HG03039 (cell line): ENCODE measurements around the gene MAP3K9.
"Not testable (repeated sequence)": the region's sequence is repeated elsewhere in the genome, so short reads cannot be mapped to it uniquely, and the experiment has no call there.

ENCODE experiments used
- ATAC-seq: cut with Tn5 transposase; IDR thresholded peaks from one replicate; pipeline ENCODE4 v1.9.1; 2021; ENCODE audit warnings: mild to moderate bottlenecking, moderate library complexity; ENCODE audit not compliant: unreplicated experiment

Gene MAP3K9

GRCh38 chr14:70809225-70810219 is at the start of gene MAP3K9:
Gene MAP3K9, minus strand, starts transcription at chr14:70809513. Its CDS starts 342 bp downstream, at chr14:70809171.
- peak; percentile 80 for ATAC-seq

GRCh38 chr14:70858641-70859040 is 49.3 kb upstream of the MAP3K9 start:
- no peak for ATAC-seq

- no peak for ATAC-seq
Measured at GRCh38 chr14:70857496-70857890, 48.2 kb upstream of the MAP3K9 start.

GRCh38 chr14:70856851-70857495 is 47.7 kb upstream of the MAP3K9 start:
- ATAC-seq = no peak

- ATAC-seq = no peak
Measured at GRCh38 chr14:70855486-70855885, 46.2 kb upstream of the MAP3K9 start.

- not testable (repeated sequence) for ATAC-seq
Measured at GRCh38 chr14:70853658-70854057, 44.3 kb upstream of the MAP3K9 start.

- no peak for ATAC-seq
Measured at GRCh38 chr14:70847406-70848090, 38.2 kb upstream of the MAP3K9 start.

GRCh38 chr14:70845601-70846000 is 36.3 kb upstream of the MAP3K9 start:
- no peak for ATAC-seq

GRCh38 chr14:70842851-70843462 is 33.6 kb upstream of the MAP3K9 start:
- no peak for ATAC-seq

- ATAC-seq = no peak
Measured at GRCh38 chr14:70838076-70838475, 28.8 kb upstream of the MAP3K9 start.

- no peak for ATAC-seq
Measured at GRCh38 chr14:70836946-70837345, 27.6 kb upstream of the MAP3K9 start.

- no peak for ATAC-seq
Measured at GRCh38 chr14:70833884-70834283, 24.6 kb upstream of the MAP3K9 start.

- no peak for ATAC-seq
Measured at GRCh38 chr14:70832561-70833305, 23.4 kb upstream of the MAP3K9 start.

GRCh38 chr14:70830998-70831781 is 21.9 kb upstream of the MAP3K9 start:
- ATAC-seq = no peak

- ATAC-seq = no peak
Measured at GRCh38 chr14:70828188-70828587, 18.9 kb upstream of the MAP3K9 start.

GRCh38 chr14:70827752-70828151 is 18.4 kb upstream of the MAP3K9 start:
- no peak for ATAC-seq

GRCh38 chr14:70827347-70827746 is 18.0 kb upstream of the MAP3K9 start:
- no peak for ATAC-seq

GRCh38 chr14:70823281-70823680 is 14.0 kb upstream of the MAP3K9 start:
- ATAC-seq = no peak

GRCh38 chr14:70822530-70823185 is 13.3 kb upstream of the MAP3K9 start:
- no peak for ATAC-seq
